GM23338 (cell line): ENCODE measurements around the gene BRINP2. TPM values are rescaled to one million over a fixed set of nuclear protein-coding genes. Genes with fewer than 3 reads are reported as not detected.

Experiments used
- ATAC-seq: fragments of 200-7000 bp; cut with Tn5 transposase; 3 replicates; pipeline ENCODE4 v1.9.1; 2020
- DNase-seq: peaks from one replicate; pipeline ENCODE4 v3.0.0-alpha.2; 2015; ENCODE audit warnings: low spot score
- H2AFZ ChIP-seq: fragments of 200-600 bp; sonication (generic); 2 replicates; pipeline ENCODE4 v1.8.0; 2016; ENCODE audit warnings: antibody characterized with exemption, mild to moderate bottlenecking, moderate library complexity
- H3F3A ChIP-seq: fragments of 200-600 bp; sonication (generic); replicated peaks from 2 replicates; pipeline ENCODE4 v1.8.0; 2017; ENCODE audit warnings: antibody characterized with exemption, mixed run types, low read depth
- H3K27ac ChIP-seq: fragments of 200-600 bp; sonication (generic); 2 replicates; pipeline ENCODE4 v1.6.1; 2016; ENCODE audit warnings: low read depth
- H3K27me3 ChIP-seq: fragments of 200-600 bp; sonication (generic); 2 replicates; pipeline ENCODE4 v1.8.0; 2016; ENCODE audit warnings: mild to moderate bottlenecking, mixed run types, moderate library complexity; ENCODE audit not compliant: insufficient read depth
- H3K36me3 ChIP-seq: fragments of 200-600 bp; sonication (generic); 2 replicates; pipeline ENCODE4 v1.8.0; 2016; ENCODE audit warnings: mild to moderate bottlenecking; ENCODE audit not compliant: insufficient read depth
- H3K4me1 ChIP-seq: fragments of 200-600 bp; sonication (generic); 2 replicates; pipeline ENCODE4 v1.8.0; 2016; ENCODE audit warnings: mild to moderate bottlenecking, moderate library complexity; ENCODE audit not compliant: insufficient read depth
- H3K4me2 ChIP-seq: fragments of 200-600 bp; sonication (generic); 2 replicates; pipeline ENCODE4 v1.7.1; 2017; ENCODE audit warnings: mixed run types
- H3K4me3 ChIP-seq: fragments of 200-600 bp; sonication (generic); 2 replicates; pipeline ENCODE4 v1.6.1; 2016; ENCODE audit warnings: mixed run types
- H3K79me2 ChIP-seq: fragments of 200-600 bp; sonication (generic); replicated peaks from 2 replicates; pipeline ENCODE4 v1.8.0; 2017; ENCODE audit warnings: mild to moderate bottlenecking; ENCODE audit not compliant: insufficient read depth
- H3K9me2 ChIP-seq: fragments of 200-600 bp; sonication (generic); 2 replicates; pipeline ENCODE4 v1.8.0; 2017; ENCODE audit not compliant: insufficient read depth
- H4K20me1 ChIP-seq: fragments of 200-600 bp; sonication (generic); replicated peaks from 2 replicates; pipeline ENCODE4 v1.8.0; 2017; ENCODE audit warnings: mild to moderate bottlenecking; ENCODE audit not compliant: insufficient read depth
- H3K27ac Mint-ChIP-seq: 2 replicates; pipeline ENCODE4 v1.8.0; 2020; ENCODE audit warnings: inconsistent platforms, mild to moderate bottlenecking, moderate library complexity, mixed read lengths
- H3K27me3 Mint-ChIP-seq: 3 replicates; pipeline ENCODE4 v1.8.0; 2022; ENCODE audit warnings: low read depth, mild to moderate bottlenecking, moderate library complexity, mixed read lengths, inconsistent platforms; ENCODE audit not compliant: insufficient read depth, poor library complexity
- H3K36me3 Mint-ChIP-seq: 3 replicates; pipeline ENCODE4 v1.8.0; 2021; ENCODE audit warnings: low read depth, mild to moderate bottlenecking, inconsistent platforms, moderate library complexity, mixed read lengths
- H3K4me1 Mint-ChIP-seq: 3 replicates; pipeline ENCODE4 v1.8.0; 2020; ENCODE audit warnings: mild to moderate bottlenecking, inconsistent platforms, mixed read lengths
- H3K4me3 Mint-ChIP-seq: 3 replicates; pipeline ENCODE4 v1.8.0; 2021; ENCODE audit warnings: moderate library complexity, mild to moderate bottlenecking, inconsistent platforms, mixed read lengths
- H3K9me3 Mint-ChIP-seq: 3 replicates; pipeline ENCODE4 v1.8.0; 2020; ENCODE audit warnings: moderate library complexity, mild to moderate bottlenecking, inconsistent platforms, mixed read lengths
- CREB1 ChIP-seq: fragments of 250-450 bp; sonication (Bioruptor Pico); IDR thresholded peaks from 2 replicates; pipeline ENCODE4 v1.5.0; 2020; ENCODE audit warnings: low read depth, mild to moderate bottlenecking, moderate library complexity
- EZH2 ChIP-seq: fragments of 200-600 bp; sonication (generic); IDR thresholded peaks from one replicate; pipeline ENCODE4 v1.8.0; 2017; ENCODE audit warnings: antibody characterized with exemption, mild to moderate bottlenecking, low read depth; ENCODE audit not compliant: unreplicated experiment
- EZH2phosphoT487 ChIP-seq: fragments of 200-600 bp; sonication (generic); IDR thresholded peaks from one replicate; pipeline ENCODE4 v1.8.1; 2018; ENCODE audit warnings: antibody characterized with exemption; ENCODE audit not compliant: unreplicated experiment
- JUNB ChIP-seq: IDR thresholded peaks from one replicate; pipeline ENCODE4 v1.6.1; 2016; ENCODE audit warnings: antibody characterized with exemption; ENCODE audit not compliant: unreplicated experiment
- NANOG ChIP-seq: IDR thresholded peaks from 2 replicates; pipeline ENCODE4 v1.6.1; 2016; ENCODE audit warnings: antibody characterized with exemption, borderline replicate concordance
- POLR2AphosphoS5 ChIP-seq: IDR thresholded peaks from 2 replicates; pipeline ENCODE4 v1.6.1; 2016; ENCODE audit warnings: antibody characterized with exemption, low read depth
- STAT1 ChIP-seq: IDR thresholded peaks from one replicate; pipeline ENCODE4 v1.6.1; 2016; ENCODE audit warnings: antibody characterized with exemption; ENCODE audit not compliant: unreplicated experiment
- ZNF114 ChIP-seq: fragments of 250-450 bp; sonication (Bioruptor Pico); IDR thresholded peaks from 2 replicates; pipeline ENCODE4 v1.5.0; 2020; ENCODE audit warnings: mild to moderate bottlenecking, moderate library complexity
- ZNF331 ChIP-seq: fragments of 250-450 bp; sonication (Bioruptor Pico); IDR thresholded peaks from 2 replicates; pipeline ENCODE4 v1.5.0; 2020; ENCODE audit warnings: low read depth, mild to moderate bottlenecking, moderate library complexity
- polyA plus RNA-seq: library from polyadenylated mRNA; unstranded; fragments of >200 nt; fragmentation: Nextera tagmentation; extraction: Ambion mirVana; gene quantifications from 2 replicates; pipeline ENCODE4 v1.2.1, GENCODE V29; 2016
- total RNA-seq: library from RNA; depleted of rRNA; stranded (reverse); fragments of >200 nt; shearing (Covaris generic); gene quantifications from 2 replicates; pipeline ENCODE4 v1.2.3, GENCODE V29; 2014
- TF ChIP-seq, protein P1 (sequence below): fragments of 250-450 bp; sonication (Bioruptor Pico); IDR thresholded peaks from 2 replicates; pipeline ENCODE4 v1.5.0; 2020; ENCODE audit warnings: mild to moderate bottlenecking, moderate library complexity
- TF ChIP-seq, protein P2 (sequence below), 2 experiments: fragments of 200-600 bp in 1 of 2; sonication (generic) in 1 of 2; conservative IDR thresholded peaks; 2 replicates each; pipeline versions ENCODE4 v1.5.1 to v1.6.1; 2016 to 2017; ENCODE audit warnings: antibody characterized with exemption in 2 of 2, low read depth in 2 of 2, mild to moderate bottlenecking in 2 of 2, moderate library complexity in 1 of 2
- TF ChIP-seq, protein P3 (sequence below): IDR thresholded peaks from one replicate; pipeline ENCODE4 v1.6.1; 2018; ENCODE audit warnings: antibody characterized with exemption; ENCODE audit not compliant: unreplicated experiment
- TF ChIP-seq, protein P4 (sequence below): IDR thresholded peaks from 2 replicates; pipeline ENCODE4 v1.6.1; 2016; ENCODE audit warnings: antibody characterized with exemption

BRINP2 gene
- total and polyA plus RNA-seq, 2 experiments from 2014 or later = 0.10 to 0.52 TPM

DNA sequence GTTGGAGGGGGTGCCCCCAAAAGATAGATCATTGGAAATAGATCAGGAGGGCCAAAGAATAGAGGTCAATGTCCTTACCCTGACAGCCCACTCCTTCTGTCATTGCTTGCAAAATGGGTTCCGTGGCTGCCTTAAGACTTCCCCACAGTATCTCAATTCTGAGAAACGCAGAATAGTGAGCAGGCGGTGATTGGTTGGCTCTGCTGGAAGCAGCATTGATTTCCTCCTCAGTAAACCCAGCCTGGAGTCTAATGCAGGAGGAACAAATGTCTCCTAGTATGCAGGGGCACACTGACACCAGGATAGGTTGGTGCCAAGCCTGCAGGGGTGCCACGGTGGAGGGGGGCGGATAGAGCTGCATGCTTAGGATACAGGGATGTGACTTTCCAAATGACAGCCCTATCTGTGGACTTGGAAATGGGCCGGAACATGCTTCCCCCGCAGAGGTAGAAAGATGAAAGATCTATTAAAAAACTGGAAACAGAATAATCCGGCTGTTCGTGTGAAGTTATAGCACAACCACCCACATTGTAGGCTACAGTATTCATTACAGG, 76.9 kb downstream of the BRINP2 start:
- no peaks in the 10 kb centered on the region for H3K9me2 ChIP-seq
- no peaks in the 10 kb centered on the region for H3F3A ChIP-seq
- no peak for ATAC-seq
- no peaks in the 10 kb centered on the region for H3K36me3 ChIP-seq
- no peaks in the 10 kb centered on the region for H3K27me3 ChIP-seq
- peaks cover 2% of the 10 kb centered on the region for H3K27me3 Mint-ChIP-seq
- peaks cover 7% of the 10 kb centered on the region; the same call in 2 of the 3 replicates for H3K4me1 Mint-ChIP-seq
- H4K20me1 ChIP-seq = no peaks in the 10 kb centered on the region
- H2AFZ ChIP-seq = no peak overlapping the region
- H3K27ac Mint-ChIP-seq = no peak overlapping the region
- no peaks in the 10 kb centered on the region for H3K9me3 Mint-ChIP-seq
- H3K4me1 ChIP-seq = no peaks in the 10 kb centered on the region; the same call in 1 of the 2 replicates
- no peaks in the 10 kb centered on the region for H3K79me2 ChIP-seq
- no peak overlapping the region for H3K4me3 ChIP-seq
- no peaks in the 10 kb centered on the region for H3K36me3 Mint-ChIP-seq
- H3K4me3 Mint-ChIP-seq = no peak overlapping the region
- H3K27ac ChIP-seq = no peak overlapping the region
- TF ChIP-seq, protein P1, sequence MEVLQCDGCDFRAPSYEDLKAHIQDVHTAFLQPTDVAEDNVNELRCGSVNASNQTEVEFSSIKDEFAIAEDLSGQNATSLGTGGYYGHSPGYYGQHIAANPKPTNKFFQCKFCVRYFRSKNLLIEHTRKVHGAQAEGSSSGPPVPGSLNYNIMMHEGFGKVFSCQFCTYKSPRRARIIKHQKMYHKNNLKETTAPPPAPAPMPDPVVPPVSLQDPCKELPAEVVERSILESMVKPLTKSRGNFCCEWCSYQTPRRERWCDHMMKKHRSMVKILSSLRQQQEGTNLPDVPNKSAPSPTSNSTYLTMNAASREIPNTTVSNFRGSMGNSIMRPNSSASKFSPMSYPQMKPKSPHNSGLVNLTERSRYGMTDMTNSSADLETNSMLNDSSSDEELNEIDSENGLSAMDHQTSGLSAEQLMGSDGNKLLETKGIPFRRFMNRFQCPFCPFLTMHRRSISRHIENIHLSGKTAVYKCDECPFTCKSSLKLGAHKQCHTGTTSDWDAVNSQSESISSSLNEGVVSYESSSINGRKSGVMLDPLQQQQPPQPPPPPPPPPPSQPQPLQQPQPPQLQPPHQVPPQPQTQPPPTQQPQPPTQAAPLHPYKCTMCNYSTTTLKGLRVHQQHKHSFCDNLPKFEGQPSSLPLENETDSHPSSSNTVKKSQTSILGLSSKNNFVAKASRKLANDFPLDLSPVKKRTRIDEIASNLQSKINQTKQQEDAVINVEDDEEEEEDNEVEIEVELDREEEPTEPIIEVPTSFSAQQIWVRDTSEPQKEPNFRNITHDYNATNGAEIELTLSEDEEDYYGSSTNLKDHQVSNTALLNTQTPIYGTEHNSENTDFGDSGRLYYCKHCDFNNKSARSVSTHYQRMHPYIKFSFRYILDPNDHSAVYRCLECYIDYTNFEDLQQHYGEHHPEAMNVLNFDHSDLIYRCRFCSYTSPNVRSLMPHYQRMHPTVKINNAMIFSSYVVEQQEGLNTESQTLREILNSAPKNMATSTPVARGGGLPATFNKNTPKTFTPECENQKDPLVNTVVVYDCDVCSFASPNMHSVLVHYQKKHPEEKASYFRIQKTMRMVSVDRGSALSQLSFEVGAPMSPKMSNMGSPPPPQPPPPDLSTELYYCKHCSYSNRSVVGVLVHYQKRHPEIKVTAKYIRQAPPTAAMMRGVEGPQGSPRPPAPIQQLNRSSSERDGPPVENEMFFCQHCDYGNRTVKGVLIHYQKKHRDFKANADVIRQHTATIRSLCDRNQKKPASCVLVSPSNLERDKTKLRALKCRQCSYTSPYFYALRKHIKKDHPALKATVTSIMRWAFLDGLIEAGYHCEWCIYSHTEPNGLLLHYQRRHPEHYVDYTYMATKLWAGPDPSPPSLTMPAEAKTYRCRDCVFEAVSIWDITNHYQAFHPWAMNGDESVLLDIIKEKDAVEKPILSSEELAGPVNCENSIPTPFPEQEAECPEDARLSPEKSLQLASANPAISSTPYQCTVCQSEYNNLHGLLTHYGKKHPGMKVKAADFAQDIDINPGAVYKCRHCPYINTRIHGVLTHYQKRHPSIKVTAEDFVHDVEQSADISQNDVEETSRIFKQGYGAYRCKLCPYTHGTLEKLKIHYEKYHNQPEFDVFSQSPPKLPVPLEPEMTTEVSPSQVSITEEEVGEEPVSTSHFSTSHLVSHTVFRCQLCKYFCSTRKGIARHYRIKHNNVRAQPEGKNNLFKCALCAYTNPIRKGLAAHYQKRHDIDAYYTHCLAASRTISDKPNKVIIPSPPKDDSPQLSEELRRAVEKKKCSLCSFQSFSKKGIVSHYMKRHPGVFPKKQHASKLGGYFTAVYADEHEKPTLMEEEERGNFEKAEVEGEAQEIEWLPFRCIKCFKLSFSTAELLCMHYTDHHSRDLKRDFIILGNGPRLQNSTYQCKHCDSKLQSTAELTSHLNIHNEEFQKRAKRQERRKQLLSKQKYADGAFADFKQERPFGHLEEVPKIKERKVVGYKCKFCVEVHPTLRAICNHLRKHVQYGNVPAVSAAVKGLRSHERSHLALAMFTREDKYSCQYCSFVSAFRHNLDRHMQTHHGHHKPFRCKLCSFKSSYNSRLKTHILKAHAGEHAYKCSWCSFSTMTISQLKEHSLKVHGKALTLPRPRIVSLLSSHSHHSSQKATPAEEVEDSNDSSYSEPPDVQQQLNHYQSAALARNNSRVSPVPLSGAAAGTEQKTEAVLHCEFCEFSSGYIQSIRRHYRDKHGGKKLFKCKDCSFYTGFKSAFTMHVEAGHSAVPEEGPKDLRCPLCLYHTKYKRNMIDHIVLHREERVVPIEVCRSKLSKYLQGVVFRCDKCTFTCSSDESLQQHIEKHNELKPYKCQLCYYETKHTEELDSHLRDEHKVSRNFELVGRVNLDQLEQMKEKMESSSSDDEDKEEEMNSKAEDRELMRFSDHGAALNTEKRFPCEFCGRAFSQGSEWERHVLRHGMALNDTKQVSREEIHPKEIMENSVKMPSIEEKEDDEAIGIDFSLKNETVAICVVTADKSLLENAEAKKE (CRISPR knock-in tag) = no peak
- TF ChIP-seq CREB1 (CRISPR knock-in tag) = no peak
- TF ChIP-seq, protein P2, sequence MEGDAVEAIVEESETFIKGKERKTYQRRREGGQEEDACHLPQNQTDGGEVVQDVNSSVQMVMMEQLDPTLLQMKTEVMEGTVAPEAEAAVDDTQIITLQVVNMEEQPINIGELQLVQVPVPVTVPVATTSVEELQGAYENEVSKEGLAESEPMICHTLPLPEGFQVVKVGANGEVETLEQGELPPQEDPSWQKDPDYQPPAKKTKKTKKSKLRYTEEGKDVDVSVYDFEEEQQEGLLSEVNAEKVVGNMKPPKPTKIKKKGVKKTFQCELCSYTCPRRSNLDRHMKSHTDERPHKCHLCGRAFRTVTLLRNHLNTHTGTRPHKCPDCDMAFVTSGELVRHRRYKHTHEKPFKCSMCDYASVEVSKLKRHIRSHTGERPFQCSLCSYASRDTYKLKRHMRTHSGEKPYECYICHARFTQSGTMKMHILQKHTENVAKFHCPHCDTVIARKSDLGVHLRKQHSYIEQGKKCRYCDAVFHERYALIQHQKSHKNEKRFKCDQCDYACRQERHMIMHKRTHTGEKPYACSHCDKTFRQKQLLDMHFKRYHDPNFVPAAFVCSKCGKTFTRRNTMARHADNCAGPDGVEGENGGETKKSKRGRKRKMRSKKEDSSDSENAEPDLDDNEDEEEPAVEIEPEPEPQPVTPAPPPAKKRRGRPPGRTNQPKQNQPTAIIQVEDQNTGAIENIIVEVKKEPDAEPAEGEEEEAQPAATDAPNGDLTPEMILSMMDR (conservative IDR thresholded peaks at IDR 0.05; ENCODE audit: low read depth in 2 of 2) = no peak
- TF ChIP-seq, protein P3, sequence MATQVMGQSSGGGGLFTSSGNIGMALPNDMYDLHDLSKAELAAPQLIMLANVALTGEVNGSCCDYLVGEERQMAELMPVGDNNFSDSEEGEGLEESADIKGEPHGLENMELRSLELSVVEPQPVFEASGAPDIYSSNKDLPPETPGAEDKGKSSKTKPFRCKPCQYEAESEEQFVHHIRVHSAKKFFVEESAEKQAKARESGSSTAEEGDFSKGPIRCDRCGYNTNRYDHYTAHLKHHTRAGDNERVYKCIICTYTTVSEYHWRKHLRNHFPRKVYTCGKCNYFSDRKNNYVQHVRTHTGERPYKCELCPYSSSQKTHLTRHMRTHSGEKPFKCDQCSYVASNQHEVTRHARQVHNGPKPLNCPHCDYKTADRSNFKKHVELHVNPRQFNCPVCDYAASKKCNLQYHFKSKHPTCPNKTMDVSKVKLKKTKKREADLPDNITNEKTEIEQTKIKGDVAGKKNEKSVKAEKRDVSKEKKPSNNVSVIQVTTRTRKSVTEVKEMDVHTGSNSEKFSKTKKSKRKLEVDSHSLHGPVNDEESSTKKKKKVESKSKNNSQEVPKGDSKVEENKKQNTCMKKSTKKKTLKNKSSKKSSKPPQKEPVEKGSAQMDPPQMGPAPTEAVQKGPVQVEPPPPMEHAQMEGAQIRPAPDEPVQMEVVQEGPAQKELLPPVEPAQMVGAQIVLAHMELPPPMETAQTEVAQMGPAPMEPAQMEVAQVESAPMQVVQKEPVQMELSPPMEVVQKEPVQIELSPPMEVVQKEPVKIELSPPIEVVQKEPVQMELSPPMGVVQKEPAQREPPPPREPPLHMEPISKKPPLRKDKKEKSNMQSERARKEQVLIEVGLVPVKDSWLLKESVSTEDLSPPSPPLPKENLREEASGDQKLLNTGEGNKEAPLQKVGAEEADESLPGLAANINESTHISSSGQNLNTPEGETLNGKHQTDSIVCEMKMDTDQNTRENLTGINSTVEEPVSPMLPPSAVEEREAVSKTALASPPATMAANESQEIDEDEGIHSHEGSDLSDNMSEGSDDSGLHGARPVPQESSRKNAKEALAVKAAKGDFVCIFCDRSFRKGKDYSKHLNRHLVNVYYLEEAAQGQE = no peak
- TF ChIP-seq JUNB = no peak
- TF ChIP-seq STAT1 = no peak
- no peak for TF ChIP-seq POLR2AphosphoS5
- TF ChIP-seq, protein P4, sequence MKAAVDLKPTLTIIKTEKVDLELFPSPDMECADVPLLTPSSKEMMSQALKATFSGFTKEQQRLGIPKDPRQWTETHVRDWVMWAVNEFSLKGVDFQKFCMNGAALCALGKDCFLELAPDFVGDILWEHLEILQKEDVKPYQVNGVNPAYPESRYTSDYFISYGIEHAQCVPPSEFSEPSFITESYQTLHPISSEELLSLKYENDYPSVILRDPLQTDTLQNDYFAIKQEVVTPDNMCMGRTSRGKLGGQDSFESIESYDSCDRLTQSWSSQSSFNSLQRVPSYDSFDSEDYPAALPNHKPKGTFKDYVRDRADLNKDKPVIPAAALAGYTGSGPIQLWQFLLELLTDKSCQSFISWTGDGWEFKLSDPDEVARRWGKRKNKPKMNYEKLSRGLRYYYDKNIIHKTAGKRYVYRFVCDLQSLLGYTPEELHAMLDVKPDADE = no peak
- TF ChIP-seq EZH2 = no peak
- TF ChIP-seq ZNF114 = no peak
- TF ChIP-seq ZNF331 (CRISPR knock-in tag) = no peak
- TF ChIP-seq NANOG = no peak
- no peak for TF ChIP-seq EZH2phosphoT487
- no peak overlapping the region for H3K4me2 ChIP-seq
- no peak for DNase-seq
